Fibroblast of lung (primary cell): ENCODE measurements around the gene DEDD2. TPM values are rescaled to one million over a fixed set of nuclear protein-coding genes. Genes with fewer than 3 reads are reported as not detected.

Experiments
- DNase-seq, 2 donors: peaks; one replicate each; pipeline versions ENCODE4 v3.0.0 to v3.0.0-alpha.2; 2010; ENCODE audit warnings: low read depth in 2 of 2
- H2AFZ ChIP-seq: 2 replicates; pipeline ENCODE4 v1.5.1; 2012; ENCODE audit warnings: low read length, control low read depth, inconsistent platforms
- H3K27ac ChIP-seq: 2 replicates; pipeline ENCODE4 v1.5.1; 2011; ENCODE audit warnings: low read length, control low read depth; ENCODE audit not compliant: insufficient read depth
- H3K27me3 ChIP-seq: 2 replicates; pipeline ENCODE4 v1.5.1; 2011; ENCODE audit warnings: mild to moderate bottlenecking, low read length; ENCODE audit not compliant: control insufficient read depth, insufficient read depth
- H3K36me3 ChIP-seq: 2 replicates; pipeline ENCODE4 v1.5.1; 2011; ENCODE audit warnings: low read length; ENCODE audit not compliant: control insufficient read depth, insufficient read depth
- H3K4me1 ChIP-seq: 2 replicates; pipeline ENCODE4 v1.5.1; 2011; ENCODE audit warnings: low read length; ENCODE audit not compliant: control insufficient read depth, insufficient read depth; ENCODE audit errors: extremely low read depth
- H3K4me2 ChIP-seq: 2 replicates; pipeline ENCODE4 v1.5.1; 2011; ENCODE audit warnings: low read length, control low read depth; ENCODE audit not compliant: insufficient read depth; ENCODE audit errors: extremely low read depth
- H3K4me3 ChIP-seq, 4 experiments: fragments of 200-600 bp in 1 of 4; sonication (generic) in 1 of 4; replicated peaks in 1 of 4; 2 replicates each; pipeline ENCODE4 v1.5.1; 2011 to 2016; ENCODE audit warnings: low read length in 4 of 4, low read depth in 3 of 4, mild to moderate bottlenecking in 3 of 4, control low read depth in 2 of 4, inconsistent platforms in 1 of 4, mixed read lengths in 1 of 4; ENCODE audit not compliant: insufficient read depth in 1 of 4; ENCODE audit errors: control extremely low read depth in 1 of 4
- H3K79me2 ChIP-seq: 2 replicates; pipeline ENCODE4 v1.5.1; 2012; ENCODE audit warnings: mild to moderate bottlenecking, low read length, inconsistent platforms; ENCODE audit not compliant: control insufficient read depth, insufficient read depth
- H3K9ac ChIP-seq: 2 replicates; pipeline ENCODE4 v1.5.1; 2011; ENCODE audit warnings: mild to moderate bottlenecking, low read length, control low read depth; ENCODE audit not compliant: insufficient read depth
- H3K9me3 ChIP-seq: 2 replicates; pipeline ENCODE4 v1.5.1; 2012; ENCODE audit warnings: low read depth, low read length; ENCODE audit not compliant: control insufficient read depth, insufficient read depth
- H4K20me1 ChIP-seq: 2 replicates; pipeline ENCODE4 v1.5.1; 2011; ENCODE audit warnings: low read length; ENCODE audit not compliant: control insufficient read depth, insufficient read depth; ENCODE audit errors: extremely low read depth
- CTCF ChIP-seq, 2 donors: IDR thresholded peaks in 1 of 2; conservative IDR thresholded peaks in 1 of 2; 1 replicate in 1 of 2; 2 replicates in 1 of 2; pipeline ENCODE4 v1.5.1; 2011 to 2012; ENCODE audit warnings: low read length in 2 of 2, control low read depth in 1 of 2, inconsistent platforms in 1 of 2, low read depth in 1 of 2, mild to moderate bottlenecking in 1 of 2
- EZH2 ChIP-seq: IDR thresholded peaks from 2 replicates; pipeline ENCODE4 v1.5.1; 2012; ENCODE audit warnings: low read length, control low read depth, mild to moderate bottlenecking; ENCODE audit errors: missing control alignments
- polyA plus RNA-seq, 2 donors: library from polyadenylated mRNA; depleted of rRNA in 1 of 2; stranded (reverse) in 1 of 2; unstranded in 1 of 2; fragments of >200 nt; gene quantifications; 2 replicates each; pipeline ENCODE4 v1.2.1, GENCODE V29; 2011 to 2012; ENCODE audit warnings: missing spikeins in 1 of 2
- total RNA-seq: library from RNA; depleted of rRNA; stranded (reverse); fragments of >200 nt; gene quantifications from 2 replicates; pipeline ENCODE4 v1.2.1, GENCODE V29; 2014

Gene DEDD2
- total and polyA plus RNA-seq, 2 donors (not counting 1 experiment from before 2014, with no cell fraction given), result 10.0 to 17.8 TPM

DNA sequence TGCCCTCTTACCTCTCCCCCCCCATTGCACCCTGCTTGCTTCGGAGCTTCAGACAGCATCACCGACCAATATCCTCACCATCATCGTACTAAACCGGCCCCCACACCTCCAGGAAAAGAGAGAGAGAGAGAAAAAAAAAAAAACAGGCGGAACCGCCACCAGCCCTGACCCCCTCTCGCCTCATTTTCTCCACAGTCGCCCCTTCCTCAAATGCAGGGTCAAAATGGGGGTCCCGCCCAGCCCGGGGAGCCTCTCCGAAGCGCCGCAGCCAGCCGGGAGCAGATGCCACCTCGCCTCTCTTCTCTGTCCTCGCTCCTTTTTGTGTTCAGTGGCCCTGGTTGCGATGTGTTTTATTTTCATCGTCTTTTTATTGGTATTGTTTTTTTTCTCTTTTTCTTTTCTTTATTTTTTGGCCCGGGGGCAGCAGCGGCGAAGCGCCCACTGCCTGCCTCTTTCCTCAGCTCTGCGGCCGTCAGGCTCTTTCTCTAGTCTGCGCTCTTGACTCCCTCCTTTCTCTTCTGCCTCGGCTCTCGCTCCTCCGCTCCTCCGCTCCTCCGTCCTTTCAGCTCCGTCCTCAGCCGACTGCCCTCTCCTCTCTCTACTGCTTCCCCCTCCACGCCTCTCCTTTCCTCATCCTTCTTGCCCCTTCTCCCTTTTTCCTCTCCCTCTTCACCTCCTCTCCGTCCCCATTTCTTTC, 41.4 kb downstream of the DEDD2 start:
- Histone ChIP-seq H3K79me2 (no peaks in the 10 kb centered on the region), H2AFZ (peak overlapping the region; percentile 75), H4K20me1 (no peaks in the 10 kb centered on the region), H3K9ac (no peak overlapping the region), H3K27ac (no peak overlapping the region), H3K36me3 (no peaks in the 10 kb centered on the region), H3K4me1 (peaks cover 2% of the 10 kb centered on the region), H3K9me3 (no peaks in the 10 kb centered on the region), H3K4me2 (peak overlapping the region; percentile 95), H3K4me3 (peak overlapping the region; percentile 48 to 63 (median 54)), H3K27me3 (peaks cover 61% of the 10 kb centered on the region)
- peak; percentile 68 for TF ChIP-seq EZH2
- TF ChIP-seq CTCF (conservative IDR thresholded peaks at IDR 0.05 in 1 of 2, IDR thresholded peaks at IDR 0.05 in 1 of 2; ENCODE audit: low read depth in 1 of 2, low read length in 2 of 2), result no peak
- DNase-seq, result peak; percentile 19 to 31

- peak overlapping the region; percentile 95 for H3K4me2 ChIP-seq
- H3K9ac ChIP-seq, result no peak overlapping the region
- no peak for TF ChIP-seq EZH2
- TF ChIP-seq CTCF (conservative IDR thresholded peaks at IDR 0.05 in 1 of 2, IDR thresholded peaks at IDR 0.05 in 1 of 2; ENCODE audit: low read depth in 1 of 2, low read length in 2 of 2), result no peak
- no peak overlapping the region for H2AFZ ChIP-seq
- H3K79me2 ChIP-seq, result no peaks in the 10 kb centered on the region
- no peaks in the 10 kb centered on the region for H4K20me1 ChIP-seq
- H3K27me3 ChIP-seq, result peaks cover 55% of the 10 kb centered on the region
- no peak overlapping the region for H3K4me3 ChIP-seq
- no peak overlapping the region for H3K27ac ChIP-seq
- peaks cover 2% of the 10 kb centered on the region for H3K4me1 ChIP-seq
- H3K9me3 ChIP-seq, result no peaks in the 10 kb centered on the region
- H3K36me3 ChIP-seq, result no peaks in the 10 kb centered on the region
- DNase-seq, result no peak
Measured at GRCh38 chr19:42174958-42175734, 42.3 kb downstream of the DEDD2 start.

DNA sequence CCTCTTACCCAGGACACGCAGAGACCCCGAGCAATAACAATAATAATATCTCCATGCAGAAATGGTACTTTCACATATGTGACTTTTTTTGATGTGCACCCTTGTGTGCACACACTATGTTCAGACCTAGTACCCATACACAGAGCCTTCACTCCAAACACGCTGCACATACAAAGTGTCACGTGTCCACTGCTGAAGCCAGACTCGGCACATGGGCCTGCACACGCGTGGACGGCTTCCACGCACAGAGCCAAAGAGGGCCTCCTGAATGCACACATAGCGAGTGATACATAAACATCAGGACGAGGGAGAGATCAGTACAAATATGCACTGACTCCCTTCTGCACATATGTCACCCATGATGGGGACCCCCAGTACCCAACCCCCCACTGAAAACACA, 43.3 kb downstream of the DEDD2 start:
- Histone ChIP-seq H3K27me3 (peaks cover 46% of the 10 kb centered on the region), H3K27ac (no peak overlapping the region), H2AFZ (no peak overlapping the region), H3K9me3 (no peaks in the 10 kb centered on the region), H3K36me3 (no peaks in the 10 kb centered on the region), H3K4me1 (peaks cover 2% of the 10 kb centered on the region), H3K4me3 (no peak overlapping the region), H4K20me1 (no peaks in the 10 kb centered on the region), H3K79me2 (no peaks in the 10 kb centered on the region), H3K4me2 (no peak overlapping the region), H3K9ac (no peak overlapping the region)
- no peak for TF ChIP-seq EZH2
- no peak for TF ChIP-seq CTCF (conservative IDR thresholded peaks at IDR 0.05 in 1 of 2, IDR thresholded peaks at IDR 0.05 in 1 of 2; ENCODE audit: low read depth in 1 of 2, low read length in 2 of 2)
- no peak for DNase-seq
